Measurements from ENCODE around the gene SCRT2. TPM values are rescaled to one million over a fixed set of nuclear protein-coding genes. Genes with fewer than 3 reads are reported as not detected.

SCRT2 gene
- polyA plus RNA-seq, 1 of the 3 experiments (the other 2 are of a cell fraction): not detected

GRCh38 chr20:650281-650680, 25.3 kb downstream of the SCRT2 start (continued):
- TF ChIP-seq, protein P1, sequence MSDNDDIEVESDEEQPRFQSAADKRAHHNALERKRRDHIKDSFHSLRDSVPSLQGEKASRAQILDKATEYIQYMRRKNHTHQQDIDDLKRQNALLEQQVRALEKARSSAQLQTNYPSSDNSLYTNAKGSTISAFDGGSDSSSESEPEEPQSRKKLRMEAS (IDR thresholded peaks at IDR 0.05; ENCODE audit: low read depth): no peak
- TF ChIP-seq FOXM1 (IDR thresholded peaks at IDR 0.05; ENCODE audit: low read depth) (no peak), MEF2A (IDR thresholded peaks at IDR 0.05; ENCODE audit: borderline replicate concordance, low read depth) (no peak), YY1 (IDR thresholded peaks at IDR 0.05; ENCODE audit: low read depth) (no peak)

- H3K36me3 ChIP-seq (replicated peaks in 1 of 2; ENCODE audit: control insufficient read depth in 1 of 2, insufficient read depth in 2 of 2, low read length in 1 of 2): peaks cover 22 to 39% of the 10 kb centered on the region in 2 experiments
- peaks cover 0 to 13% of the 10 kb centered on the region in 2 experiments; a peak in 2 of 4 replicates for H3K4me1 ChIP-seq (ENCODE audit: control insufficient read depth in 1 of 2, insufficient read depth in 2 of 2, low read depth in 1 of 2, low read length in 1 of 2)
- DNase-seq: no peak
- peaks cover 16% of the 10 kb centered on the region for H3F3A ChIP-seq (replicated peaks; ENCODE audit: insufficient read depth)
- no peak overlapping the region for H3K27ac ChIP-seq (ENCODE audit: low read depth in 2 of 2, low read length in 1 of 2)
- no peak overlapping the region for H3K9ac ChIP-seq
- no peak overlapping the region for H3K4me2 ChIP-seq
- no peak overlapping the region for H3K4me3 ChIP-seq (ENCODE audit: low read depth in 2 of 2, low read length in 1 of 2)
- no peaks in the 10 kb centered on the region for H3K9me3 ChIP-seq
- 96% methylated on average over 2 of the region's 2 CpGs for WGBS (ENCODE audit: low lambda C conversion rate)
- CTCF ChIA-PET: interaction anchor here (0.8 to 7.8 kb wide), 7 partner anchors 17 to 92 kb away, joined by 3 to 150 read pairs (median 7); no protein-coding TSS in a partner anchor
- H3K9me2 ChIP-seq: no peaks in the 10 kb centered on the region
- no peak overlapping the region for H2AFZ ChIP-seq (ENCODE audit: low read depth)
- peaks cover 33% of the 10 kb centered on the region for H3K79me2 ChIP-seq (ENCODE audit: insufficient read depth)
- H3K27me3 ChIP-seq (ENCODE audit: insufficient read depth): no peaks in the 10 kb centered on the region
- TF ChIP-seq ELF1 (IDR thresholded peaks at IDR 0.05): no peak
- peaks cover 18% of the 10 kb centered on the region; the same call in 1 of the 2 replicates for H4K20me1 ChIP-seq (ENCODE audit: insufficient read depth)
- POLR2A ChIA-PET: interaction anchor here (0.6 kb wide), 1 partner anchor 277 kb away, joined by 3 read pairs; no protein-coding TSS in a partner anchor
Measured at GRCh38 chr20:647479-648019, 28.1 kb downstream of the SCRT2 start.

- Histone ChIP-seq H3K36me3 (replicated peaks in 1 of 2; ENCODE audit: control insufficient read depth in 1 of 2, insufficient read depth in 2 of 2, low read length in 1 of 2) (peaks cover 22 to 39% of the 10 kb centered on the region in 2 experiments), H3K9me3 (no peaks in the 10 kb centered on the region), H3K4me2 (no peak overlapping the region), H3F3A (replicated peaks; ENCODE audit: insufficient read depth) (peaks cover 16% of the 10 kb centered on the region), H3K27ac (ENCODE audit: low read depth in 2 of 2, low read length in 1 of 2) (no peak overlapping the region), H3K79me2 (ENCODE audit: insufficient read depth) (peaks cover 26% of the 10 kb centered on the region), H3K9me2 (no peaks in the 10 kb centered on the region), H3K4me3 (ENCODE audit: low read depth in 2 of 2, low read length in 1 of 2) (no peak overlapping the region), H2AFZ (ENCODE audit: low read depth) (no peak overlapping the region), H3K9ac (no peak overlapping the region), H4K20me1 (ENCODE audit: insufficient read depth) (peaks cover 18% of the 10 kb centered on the region; the same call in 1 of the 2 replicates), H3K27me3 (ENCODE audit: insufficient read depth) (no peaks in the 10 kb centered on the region), H3K4me1 (ENCODE audit: control insufficient read depth in 1 of 2, insufficient read depth in 2 of 2, low read depth in 1 of 2, low read length in 1 of 2) (peaks cover 0 to 6% of the 10 kb centered on the region in 2 experiments; a peak in 2 of 4 replicates)
- no peak for TF ChIP-seq RCOR1 (IDR thresholded peaks at IDR 0.05; ENCODE audit: low read length)
- no peak for TF ChIP-seq FOXM1 (IDR thresholded peaks at IDR 0.05; ENCODE audit: low read depth)
- no peak for DNase-seq
- POLR2A ChIA-PET: no interaction called here
- CTCF ChIA-PET: interaction anchor here (0.8 to 7.8 kb wide), 13 partner anchors 11 to 284 kb away, joined by 3 to 150 read pairs (median 15); partner anchors contain the start of gene TCF15
- WGBS (ENCODE audit: low lambda C conversion rate): 91% methylated on average over 2 of the region's 2 CpGs
Measured at GRCh38 chr20:646868-647233, 28.8 kb downstream of the SCRT2 start.

- TF ChIP-seq, protein P2, sequence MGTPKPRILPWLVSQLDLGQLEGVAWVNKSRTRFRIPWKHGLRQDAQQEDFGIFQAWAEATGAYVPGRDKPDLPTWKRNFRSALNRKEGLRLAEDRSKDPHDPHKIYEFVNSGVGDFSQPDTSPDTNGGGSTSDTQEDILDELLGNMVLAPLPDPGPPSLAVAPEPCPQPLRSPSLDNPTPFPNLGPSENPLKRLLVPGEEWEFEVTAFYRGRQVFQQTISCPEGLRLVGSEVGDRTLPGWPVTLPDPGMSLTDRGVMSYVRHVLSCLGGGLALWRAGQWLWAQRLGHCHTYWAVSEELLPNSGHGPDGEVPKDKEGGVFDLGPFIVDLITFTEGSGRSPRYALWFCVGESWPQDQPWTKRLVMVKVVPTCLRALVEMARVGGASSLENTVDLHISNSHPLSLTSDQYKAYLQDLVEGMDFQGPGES (IDR thresholded peaks at IDR 0.05; ENCODE audit: low read depth, low read length): no peak
- no peak for TF ChIP-seq RXRA (IDR thresholded peaks at IDR 0.05; ENCODE audit: borderline replicate concordance, low read depth)
- TF ChIP-seq NRF1 (IDR thresholded peaks at IDR 0.05; ENCODE audit: low read depth, low read length): no peak
- TF ChIP-seq, protein P3, sequence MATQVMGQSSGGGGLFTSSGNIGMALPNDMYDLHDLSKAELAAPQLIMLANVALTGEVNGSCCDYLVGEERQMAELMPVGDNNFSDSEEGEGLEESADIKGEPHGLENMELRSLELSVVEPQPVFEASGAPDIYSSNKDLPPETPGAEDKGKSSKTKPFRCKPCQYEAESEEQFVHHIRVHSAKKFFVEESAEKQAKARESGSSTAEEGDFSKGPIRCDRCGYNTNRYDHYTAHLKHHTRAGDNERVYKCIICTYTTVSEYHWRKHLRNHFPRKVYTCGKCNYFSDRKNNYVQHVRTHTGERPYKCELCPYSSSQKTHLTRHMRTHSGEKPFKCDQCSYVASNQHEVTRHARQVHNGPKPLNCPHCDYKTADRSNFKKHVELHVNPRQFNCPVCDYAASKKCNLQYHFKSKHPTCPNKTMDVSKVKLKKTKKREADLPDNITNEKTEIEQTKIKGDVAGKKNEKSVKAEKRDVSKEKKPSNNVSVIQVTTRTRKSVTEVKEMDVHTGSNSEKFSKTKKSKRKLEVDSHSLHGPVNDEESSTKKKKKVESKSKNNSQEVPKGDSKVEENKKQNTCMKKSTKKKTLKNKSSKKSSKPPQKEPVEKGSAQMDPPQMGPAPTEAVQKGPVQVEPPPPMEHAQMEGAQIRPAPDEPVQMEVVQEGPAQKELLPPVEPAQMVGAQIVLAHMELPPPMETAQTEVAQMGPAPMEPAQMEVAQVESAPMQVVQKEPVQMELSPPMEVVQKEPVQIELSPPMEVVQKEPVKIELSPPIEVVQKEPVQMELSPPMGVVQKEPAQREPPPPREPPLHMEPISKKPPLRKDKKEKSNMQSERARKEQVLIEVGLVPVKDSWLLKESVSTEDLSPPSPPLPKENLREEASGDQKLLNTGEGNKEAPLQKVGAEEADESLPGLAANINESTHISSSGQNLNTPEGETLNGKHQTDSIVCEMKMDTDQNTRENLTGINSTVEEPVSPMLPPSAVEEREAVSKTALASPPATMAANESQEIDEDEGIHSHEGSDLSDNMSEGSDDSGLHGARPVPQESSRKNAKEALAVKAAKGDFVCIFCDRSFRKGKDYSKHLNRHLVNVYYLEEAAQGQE (IDR thresholded peaks at IDR 0.05; ENCODE audit: low read depth, low read length): no peak
- TF ChIP-seq ELF1 (IDR thresholded peaks at IDR 0.05): no peak
- no peak for TF ChIP-seq GATA2 (CRISPR knock-in tag; IDR thresholded peaks at IDR 0.05)
- H2AFZ ChIP-seq (ENCODE audit: low read depth): no peak overlapping the region
- H3K27me3 ChIP-seq (ENCODE audit: insufficient read depth): no peaks in the 10 kb centered on the region
- no peaks in the 10 kb centered on the region for H3K9me3 ChIP-seq
- no peak for DNase-seq
- ChIA-PET CTCF (interaction anchor here (0.6 to 7.8 kb wide), 66 partner anchors 9 to 310 kb away, joined by 3 to 150 read pairs (median 6); partner anchors contain the start of genes CSNK2A1, SCRT2 and TCF15), POLR2A (interaction anchor here (1.0 to 1.1 kb wide), 2 partner anchors 85 to 104 kb away, joined by 3 read pairs; no protein-coding TSS in a partner anchor)
- peaks cover 0 to 3% of the 10 kb centered on the region in 2 experiments; a peak in 1 of 4 replicates for H3K4me1 ChIP-seq (ENCODE audit: control insufficient read depth in 1 of 2, insufficient read depth in 2 of 2, low read depth in 1 of 2, low read length in 1 of 2)
- 68% methylated on average over 8 of the region's 10 CpGs for WGBS (ENCODE audit: low lambda C conversion rate)
- H3K27ac ChIP-seq (ENCODE audit: low read depth in 2 of 2, low read length in 1 of 2): no peak overlapping the region
- no peaks in the 10 kb centered on the region for H3K9me2 ChIP-seq
- peaks cover 18% of the 10 kb centered on the region; the same call in 1 of the 2 replicates for H4K20me1 ChIP-seq (ENCODE audit: insufficient read depth)
- H3F3A ChIP-seq (replicated peaks; ENCODE audit: insufficient read depth): peaks cover 16% of the 10 kb centered on the region
- H3K4me3 ChIP-seq (ENCODE audit: low read depth in 2 of 2, low read length in 1 of 2): no peak overlapping the region
- no peak overlapping the region for H3K4me2 ChIP-seq
- H3K36me3 ChIP-seq (replicated peaks in 1 of 2; ENCODE audit: control insufficient read depth in 1 of 2, insufficient read depth in 2 of 2, low read length in 1 of 2): peaks cover 22 to 39% of the 10 kb centered on the region in 2 experiments
- peaks cover 21% of the 10 kb centered on the region; the same call in 1 of the 2 replicates for H3K79me2 ChIP-seq (ENCODE audit: insufficient read depth)
- H3K9ac ChIP-seq: no peak overlapping the region
Measured at GRCh38 chr20:646107-646867, 29.3 kb downstream of the SCRT2 start.

Measured in SK-N-SH (cell line).